Subcutaneous adipose tissue (tissue), 4 donors: ENCODE results near the gene DNAH8. TPM values are rescaled to one million over a fixed set of nuclear protein-coding genes. Genes with fewer than 3 reads are reported as not detected.

Source experiments
- CTCF ChIP-seq: fragments of 450-650 bp; IDR thresholded peaks from one replicate; pipeline ENCODE4 v1.5.1; 2016; ENCODE audit warnings: low read depth, mild to moderate bottlenecking, control low read depth, antibody characterized with exemption, moderate library complexity
- total RNA-seq, 4 donors: library from RNA; depleted of rRNA; stranded (reverse); fragments of >200 nt; gene quantifications; one replicate each; pipeline ENCODE4 v1.1.0, GENCODE V29; 2016

Gene DNAH8
- total RNA-seq, 4 donors from 2014 or later = not detected

GRCh38 chr6:38720295-38720694 lies 5.2 kb downstream of the DNAH8 start:
- TF ChIP-seq CTCF = no peak

- TF ChIP-seq CTCF = no peak
Measured at GRCh38 chr6:38722038-38722437, 6.9 kb downstream of the DNAH8 start.

- TF ChIP-seq CTCF = no peak
Measured at GRCh38 chr6:38722727-38723334, 7.7 kb downstream of the DNAH8 start.

GRCh38 chr6:38723783-38724182 lies 8.7 kb downstream of the DNAH8 start:
- TF ChIP-seq CTCF = no peak

- no peak for TF ChIP-seq CTCF
Measured at GRCh38 chr6:38724343-38724742, 9.2 kb downstream of the DNAH8 start.

GRCh38 chr6:38725414-38726183 lies 10.5 kb downstream of the DNAH8 start:
- no peak for TF ChIP-seq CTCF

GRCh38 chr6:38728203-38728602 lies 13.1 kb downstream of the DNAH8 start:
- no peak for TF ChIP-seq CTCF
